SH-SY5Y (cell line): ENCODE data around the gene FAM20B.

Experiments used
- GATA2 ChIP-seq: IDR thresholded peaks from 2 replicates; pipeline ENCODE4 v1.6.1; 2011; ENCODE audit warnings: mild to moderate bottlenecking, low read depth, low read length
- GATA3 ChIP-seq: IDR thresholded peaks from 2 replicates; pipeline ENCODE4 v1.6.1; 2011; ENCODE audit warnings: low read depth, mild to moderate bottlenecking, low read length, moderate library complexity

DNA sequence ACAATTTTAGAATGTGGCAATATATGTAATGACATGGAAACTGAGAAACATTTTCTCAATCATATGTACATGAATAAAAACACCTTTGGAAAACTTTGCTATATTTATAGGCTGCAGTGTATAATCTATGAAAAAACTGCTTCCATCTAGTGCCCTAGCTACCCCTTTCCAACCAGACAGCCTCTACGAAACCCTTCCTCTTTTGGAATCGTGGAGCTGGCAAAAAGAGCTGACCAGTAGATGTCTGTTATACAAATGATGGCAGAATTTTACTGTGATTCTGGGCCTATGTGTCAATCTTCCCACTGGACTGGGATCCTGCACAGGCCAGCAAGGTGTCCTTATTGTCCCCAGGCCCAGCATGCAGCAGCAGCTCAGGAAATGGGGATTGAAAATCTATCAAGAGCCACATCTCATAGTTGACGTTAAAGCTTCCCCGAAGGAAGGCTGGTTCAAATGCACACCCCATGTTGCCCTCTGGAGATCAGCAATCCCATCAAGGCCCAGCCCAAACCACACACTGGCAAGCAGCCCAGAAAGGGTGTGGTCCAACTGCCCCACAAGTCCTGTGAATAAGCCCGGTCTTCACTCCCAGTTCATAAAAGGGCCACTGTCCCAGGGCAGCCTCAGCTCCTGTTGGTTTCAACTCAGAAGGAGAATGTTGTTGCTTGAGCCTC is 8.8 kb upstream of the FAM20B start:
- TF ChIP-seq GATA2 (no peak; the same call in 1 of the 2 replicates), GATA3 (no peak)
